Measurements from ENCODE around the gene RIPK1. TPM values are rescaled to one million over a fixed set of nuclear protein-coding genes. Genes with fewer than 3 reads are reported as not detected.

The RIPK1 gene
- total RNA-seq, 1 donor from 2014 or later = 10.6 TPM

DNA sequence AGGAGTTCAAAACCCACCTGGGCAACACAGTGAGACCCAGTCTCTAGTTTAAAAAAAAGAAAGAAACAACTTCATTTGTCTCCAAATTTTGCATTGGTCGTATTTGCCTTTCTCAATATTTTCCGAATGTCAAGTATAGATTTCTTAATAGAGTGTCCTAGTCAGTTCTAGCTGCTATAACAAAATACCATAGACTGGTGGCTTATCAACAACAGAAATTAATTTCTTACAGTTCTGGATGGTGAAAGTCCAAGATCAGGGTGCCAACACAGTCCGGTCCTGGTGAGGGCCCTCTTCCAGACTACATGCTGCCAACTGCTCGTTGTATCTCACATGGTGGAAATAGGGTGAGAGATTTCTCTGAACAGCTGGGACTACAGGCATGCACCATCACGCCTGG lies 34.6 kb upstream of the RIPK1 start:
- no peaks in the 10 kb centered on the region for H3K36me3 Mint-ChIP-seq (ENCODE audit: unreplicated experiment)
- H3K27ac Mint-ChIP-seq (ENCODE audit: unreplicated experiment) = no peak overlapping the region
- peaks cover 2% of the 10 kb centered on the region for H3K27me3 Mint-ChIP-seq (ENCODE audit: unreplicated experiment)
- no peak overlapping the region for H3K4me3 Mint-ChIP-seq (ENCODE audit: unreplicated experiment)
- peaks cover 14% of the 10 kb centered on the region for H3K4me1 Mint-ChIP-seq (ENCODE audit: low read depth, unreplicated experiment)
- TF ChIP-seq, protein P1, sequence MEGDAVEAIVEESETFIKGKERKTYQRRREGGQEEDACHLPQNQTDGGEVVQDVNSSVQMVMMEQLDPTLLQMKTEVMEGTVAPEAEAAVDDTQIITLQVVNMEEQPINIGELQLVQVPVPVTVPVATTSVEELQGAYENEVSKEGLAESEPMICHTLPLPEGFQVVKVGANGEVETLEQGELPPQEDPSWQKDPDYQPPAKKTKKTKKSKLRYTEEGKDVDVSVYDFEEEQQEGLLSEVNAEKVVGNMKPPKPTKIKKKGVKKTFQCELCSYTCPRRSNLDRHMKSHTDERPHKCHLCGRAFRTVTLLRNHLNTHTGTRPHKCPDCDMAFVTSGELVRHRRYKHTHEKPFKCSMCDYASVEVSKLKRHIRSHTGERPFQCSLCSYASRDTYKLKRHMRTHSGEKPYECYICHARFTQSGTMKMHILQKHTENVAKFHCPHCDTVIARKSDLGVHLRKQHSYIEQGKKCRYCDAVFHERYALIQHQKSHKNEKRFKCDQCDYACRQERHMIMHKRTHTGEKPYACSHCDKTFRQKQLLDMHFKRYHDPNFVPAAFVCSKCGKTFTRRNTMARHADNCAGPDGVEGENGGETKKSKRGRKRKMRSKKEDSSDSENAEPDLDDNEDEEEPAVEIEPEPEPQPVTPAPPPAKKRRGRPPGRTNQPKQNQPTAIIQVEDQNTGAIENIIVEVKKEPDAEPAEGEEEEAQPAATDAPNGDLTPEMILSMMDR (IDR thresholded peaks at IDR 0.05; ENCODE audit: partially characterized antibody, unreplicated experiment) = no peak
- DNase-seq = no peak
- peaks cover 8% of the 10 kb centered on the region for H3K9me3 Mint-ChIP-seq (ENCODE audit: unreplicated experiment)

DNA sequence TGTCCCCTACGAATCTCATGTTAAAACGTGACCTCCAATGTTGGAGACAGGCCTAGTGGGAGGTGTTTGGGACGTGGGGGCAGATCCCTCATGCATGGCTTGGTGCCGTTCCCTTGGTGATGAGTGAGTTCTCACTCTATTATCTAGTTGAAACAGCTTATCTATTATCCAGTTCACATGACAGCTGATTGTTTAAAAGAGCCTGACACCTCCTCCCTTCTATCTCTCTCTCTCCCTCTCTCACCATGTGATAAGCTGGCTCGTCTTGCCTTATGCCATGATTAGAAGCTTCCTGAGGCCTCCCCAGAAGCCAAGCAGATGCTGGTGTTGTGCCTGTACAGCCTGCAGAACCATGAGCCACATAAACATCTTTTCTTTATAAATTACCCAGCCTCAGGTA lies 32.9 kb upstream of the RIPK1 start:
- H3K36me3 Mint-ChIP-seq (ENCODE audit: unreplicated experiment) = no peaks in the 10 kb centered on the region
- H3K9me3 Mint-ChIP-seq (ENCODE audit: unreplicated experiment) = peaks cover 8% of the 10 kb centered on the region
- no peak for DNase-seq
- H3K27ac Mint-ChIP-seq (ENCODE audit: unreplicated experiment) = no peak overlapping the region
- TF ChIP-seq, protein P1 (IDR thresholded peaks at IDR 0.05; ENCODE audit: partially characterized antibody, unreplicated experiment) = no peak
- H3K27me3 Mint-ChIP-seq (ENCODE audit: unreplicated experiment) = peaks cover 2% of the 10 kb centered on the region
- H3K4me1 Mint-ChIP-seq (ENCODE audit: low read depth, unreplicated experiment) = peaks cover 14% of the 10 kb centered on the region
- no peak overlapping the region for H3K4me3 Mint-ChIP-seq (ENCODE audit: unreplicated experiment)

DNA sequence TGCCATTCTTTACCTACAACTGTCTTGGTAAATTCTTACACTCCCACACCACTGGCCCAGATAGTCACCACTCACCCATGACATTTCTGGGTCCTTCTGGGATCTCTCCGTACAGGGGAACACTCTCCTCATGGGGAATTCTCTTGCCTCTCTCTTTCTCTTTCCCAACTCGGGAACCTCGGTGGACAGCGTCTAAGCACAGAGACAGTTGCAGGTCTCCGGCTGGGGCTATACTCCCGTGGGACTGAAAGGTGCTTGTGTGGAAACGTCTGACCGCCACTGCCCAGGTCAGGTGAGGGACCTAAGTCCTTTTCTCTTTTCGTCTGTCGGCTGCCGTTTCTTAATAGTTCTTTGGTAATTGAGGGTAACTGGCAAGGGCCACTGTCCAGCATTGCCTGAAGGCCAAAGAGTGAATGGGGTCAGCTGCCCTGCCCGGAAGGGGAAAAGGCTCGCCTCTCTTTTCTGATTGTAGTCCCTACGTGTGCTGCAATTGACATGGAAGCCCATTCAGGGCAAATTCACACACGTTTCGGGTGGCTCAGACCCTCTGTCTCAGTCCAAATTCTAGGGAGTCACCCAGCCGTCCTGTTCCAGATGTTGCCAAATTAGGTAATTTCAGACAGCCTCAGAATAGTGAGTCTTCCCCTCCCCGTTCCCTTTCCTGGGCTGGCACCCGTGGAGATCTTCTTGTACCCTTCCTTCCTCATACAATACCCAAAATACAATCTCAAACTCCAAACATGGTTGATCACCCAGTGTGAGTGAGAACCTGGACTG lies 31.2 kb upstream of the RIPK1 start:
- peaks cover 6% of the 10 kb centered on the region for H3K9me3 Mint-ChIP-seq (ENCODE audit: unreplicated experiment)
- DNase-seq = no peak
- H3K27ac Mint-ChIP-seq (ENCODE audit: unreplicated experiment) = no peak overlapping the region
- peaks cover 2% of the 10 kb centered on the region for H3K27me3 Mint-ChIP-seq (ENCODE audit: unreplicated experiment)
- no peak overlapping the region for H3K4me3 Mint-ChIP-seq (ENCODE audit: unreplicated experiment)
- peaks cover 14% of the 10 kb centered on the region for H3K4me1 Mint-ChIP-seq (ENCODE audit: low read depth, unreplicated experiment)
- no peaks in the 10 kb centered on the region for H3K36me3 Mint-ChIP-seq (ENCODE audit: unreplicated experiment)
- TF ChIP-seq, protein P1 (IDR thresholded peaks at IDR 0.05; ENCODE audit: partially characterized antibody, unreplicated experiment) = no peak

DNA sequence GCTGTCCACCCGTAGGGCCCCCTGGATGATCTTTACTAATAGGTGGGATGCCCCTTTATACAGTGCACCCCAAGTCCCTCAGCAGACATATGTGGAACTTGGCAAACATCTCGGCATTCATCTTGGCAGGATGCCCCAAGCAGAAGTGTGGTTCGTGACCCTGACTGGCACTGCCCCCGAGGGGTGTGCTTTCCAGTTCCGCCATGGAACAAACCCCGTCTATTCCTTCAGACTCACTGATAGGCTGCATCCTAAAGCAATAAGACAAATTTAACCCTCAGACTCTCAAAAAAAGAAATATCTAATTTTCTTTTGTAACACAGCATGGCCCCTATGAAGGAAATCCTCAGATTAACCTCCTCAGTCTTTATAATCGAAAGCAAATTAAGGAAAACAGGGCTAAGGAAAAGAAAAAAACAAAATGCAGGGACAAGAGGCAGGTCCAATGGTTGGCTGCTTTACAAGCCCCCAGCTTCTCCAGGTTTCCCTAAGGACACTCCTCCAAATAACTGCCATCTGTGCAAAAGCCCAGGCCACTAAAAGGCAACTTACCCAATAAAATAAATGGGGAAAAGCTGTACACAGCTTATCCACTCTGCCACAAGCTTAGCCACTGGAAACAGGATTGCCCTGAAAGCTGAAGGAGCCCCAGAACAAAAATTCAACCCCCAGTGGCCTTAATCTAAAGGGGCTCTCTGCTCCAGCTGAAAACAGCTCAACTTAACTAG lies 30.5 kb upstream of the RIPK1 start:
- peak overlapping the region; percentile 31 for H3K27ac Mint-ChIP-seq (ENCODE audit: unreplicated experiment)
- TF ChIP-seq, protein P1 (IDR thresholded peaks at IDR 0.05; ENCODE audit: partially characterized antibody, unreplicated experiment) = no peak
- H3K27me3 Mint-ChIP-seq (ENCODE audit: unreplicated experiment) = peaks cover 2% of the 10 kb centered on the region
- no peaks in the 10 kb centered on the region for H3K36me3 Mint-ChIP-seq (ENCODE audit: unreplicated experiment)
- H3K4me3 Mint-ChIP-seq (ENCODE audit: unreplicated experiment) = no peak overlapping the region
- no peak for DNase-seq
- peaks cover 14% of the 10 kb centered on the region for H3K4me1 Mint-ChIP-seq (ENCODE audit: low read depth, unreplicated experiment)
- peaks cover 6% of the 10 kb centered on the region for H3K9me3 Mint-ChIP-seq (ENCODE audit: unreplicated experiment)

DNA sequence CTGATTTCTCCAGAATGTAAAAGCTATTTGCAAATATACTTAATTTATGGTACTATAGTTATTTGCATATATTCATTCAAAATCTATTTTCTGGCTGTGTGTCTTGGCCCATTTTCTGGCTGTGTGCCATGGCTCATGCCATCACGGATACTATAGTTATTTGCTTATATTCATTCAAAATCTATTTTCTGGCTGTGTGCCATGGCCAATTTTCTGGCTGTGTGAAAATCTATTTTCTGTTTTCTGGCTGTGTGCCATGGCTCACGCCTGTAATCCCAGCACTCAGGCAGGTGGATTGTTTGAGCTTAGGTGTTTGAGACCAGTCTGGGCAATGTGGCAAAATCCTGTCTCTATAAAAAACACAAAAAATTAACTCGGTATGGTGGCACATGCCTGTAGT lies 28.9 kb upstream of the RIPK1 start:
- H3K27me3 Mint-ChIP-seq (ENCODE audit: unreplicated experiment) = peaks cover 2% of the 10 kb centered on the region
- H3K4me3 Mint-ChIP-seq (ENCODE audit: unreplicated experiment) = no peak overlapping the region
- H3K4me1 Mint-ChIP-seq (ENCODE audit: low read depth, unreplicated experiment) = peaks cover 14% of the 10 kb centered on the region
- no peak overlapping the region for H3K27ac Mint-ChIP-seq (ENCODE audit: unreplicated experiment)
- H3K9me3 Mint-ChIP-seq (ENCODE audit: unreplicated experiment) = peaks cover 6% of the 10 kb centered on the region
- no peaks in the 10 kb centered on the region for H3K36me3 Mint-ChIP-seq (ENCODE audit: unreplicated experiment)
- DNase-seq = no peak
- TF ChIP-seq, protein P1 (IDR thresholded peaks at IDR 0.05; ENCODE audit: partially characterized antibody, unreplicated experiment) = no peak
